OCI-LY3 (cell line): ENCODE results near the gene TUBB.
"Not testable (repeated sequence)": the region's sequence is repeated elsewhere in the genome, so short reads cannot be mapped to it uniquely, and the experiment has no call there.

Experiments used
- H2AFZ ChIP-seq: fragments of 200-600, 300-600 bp; shearing (Covaris generic); 2 replicates; pipeline ENCODE4 v1.6.0; 2014; ENCODE audit warnings: antibody characterized with exemption, low read depth, low read length
- H3K27ac ChIP-seq: fragments of 200-600, 300-600 bp; sonication (generic); 2 replicates; pipeline ENCODE4 v1.5.1; 2014; ENCODE audit warnings: mild to moderate bottlenecking, low read length, moderate library complexity, mixed read lengths
- H3K27me3 ChIP-seq: fragments of 200-600, 300-600 bp; sonication (generic); 2 replicates; pipeline ENCODE4 v1.6.1; 2014; ENCODE audit warnings: low read depth, low read length, mixed read lengths
- H3K36me3 ChIP-seq: fragments of 200-600, 300-600 bp; sonication (generic); replicated peaks from 2 replicates; pipeline ENCODE3; 2014; ENCODE audit warnings: low read depth, low read length, mixed read lengths
- H3K4me1 ChIP-seq: fragments of 300-600, 200-600 bp; sonication (generic); 2 replicates; pipeline ENCODE4 v1.6.1; 2014; ENCODE audit warnings: low read length, mixed read lengths
- H3K4me2 ChIP-seq: fragments of 200-600, 300-600 bp; sonication (generic); 2 replicates; pipeline ENCODE4 v1.6.1; 2014; ENCODE audit warnings: low read length, mixed read lengths
- H3K4me3 ChIP-seq: fragments of 300-600, 200-600 bp; sonication (generic); 2 replicates; pipeline ENCODE4 v1.5.1; 2014; ENCODE audit warnings: antibody characterized with exemption, mild to moderate bottlenecking, low read length, moderate library complexity
- H3K79me2 ChIP-seq: fragments of 300-600, 200-600 bp; shearing (Covaris generic); 2 replicates; pipeline ENCODE4 v1.6.1; 2014; ENCODE audit warnings: mild to moderate bottlenecking, low read length, mixed read lengths
- H3K9ac ChIP-seq: fragments of 300-600, 200-600 bp; shearing (Covaris generic); 2 replicates; pipeline ENCODE4 v1.6.0; 2014; ENCODE audit warnings: mild to moderate bottlenecking, low read length, moderate library complexity
- H3K9me3 ChIP-seq: fragments of 200-600, 300-600 bp; shearing (Covaris generic); 2 replicates; pipeline ENCODE4 v1.6.1; 2014; ENCODE audit warnings: low read length, mixed read lengths; ENCODE audit not compliant: insufficient read depth
- H4K20me1 ChIP-seq: fragments of 200-600, 300-600 bp; sonication (generic); 2 replicates; pipeline ENCODE4 v1.6.1; 2016; ENCODE audit warnings: low read length, mixed read lengths; ENCODE audit not compliant: insufficient read depth
- CTCF ChIP-seq: fragments of 200-600, 300-600 bp; sonication (generic); IDR thresholded peaks from 2 replicates; pipeline ENCODE4 v1.5.1; 2014; ENCODE audit warnings: antibody characterized with exemption, low read length, low read depth
- EZH2phosphoT487 ChIP-seq: fragments of 200-600 bp; shearing (Covaris generic); IDR thresholded peaks from 2 replicates; pipeline ENCODE4 v1.6.1; 2018; ENCODE audit warnings: antibody characterized with exemption, mixed run types, low read depth

The TUBB gene

GRCh38 chr6:30754631-30755030 is 34.5 kb downstream of the TUBB start:
- H2AFZ ChIP-seq, result no peak overlapping the region
- no peak overlapping the region for H3K9ac ChIP-seq
- TF ChIP-seq CTCF (no peak), EZH2phosphoT487 (no peak)
- H3K27ac ChIP-seq, result no peak overlapping the region
- no peaks in the 10 kb centered on the region for H3K36me3 ChIP-seq
- H3K4me2 ChIP-seq, result no peak overlapping the region
- H3K27me3 ChIP-seq, result no peaks in the 10 kb centered on the region
- no peak overlapping the region for H3K4me3 ChIP-seq
- H4K20me1 ChIP-seq, result no peaks in the 10 kb centered on the region
- H3K9me3 ChIP-seq, result no peaks in the 10 kb centered on the region
- H3K4me1 ChIP-seq, result peaks cover 9% of the 10 kb centered on the region
- H3K79me2 ChIP-seq, result no peaks in the 10 kb centered on the region

GRCh38 chr6:30756405-30757003 is 36.4 kb downstream of the TUBB start:
- not testable (repeated sequence) for H2AFZ ChIP-seq, H3K4me3 ChIP-seq, H3K4me1 ChIP-seq, H3K27ac ChIP-seq, H3K9me3 ChIP-seq, H3K27me3 ChIP-seq, H4K20me1 ChIP-seq, H3K79me2 ChIP-seq, H3K36me3 ChIP-seq, H3K9ac ChIP-seq, H3K4me2 ChIP-seq

- Histone ChIP-seq H3K4me1 (peaks cover 9% of the 10 kb centered on the region), H3K4me3 (no peak overlapping the region), H3K27me3 (no peaks in the 10 kb centered on the region), H3K9ac (no peak overlapping the region), H3K9me3 (no peaks in the 10 kb centered on the region), H2AFZ (no peak overlapping the region), H3K27ac (no peak overlapping the region), H4K20me1 (no peaks in the 10 kb centered on the region), H3K36me3 (no peaks in the 10 kb centered on the region), H3K79me2 (no peaks in the 10 kb centered on the region), H3K4me2 (no peak overlapping the region)
- TF ChIP-seq CTCF (no peak), EZH2phosphoT487 (no peak)
Measured at GRCh38 chr6:30757261-30757904, 37.2 kb downstream of the TUBB start.

- no peak overlapping the region for H3K9ac ChIP-seq
Measured at GRCh38 chr6:30759575-30760239, 39.6 kb downstream of the TUBB start.

More at GRCh38 chr6:30759575-30760239, 39.6 kb downstream of the TUBB start:
- TF ChIP-seq CTCF (no peak), EZH2phosphoT487 (no peak)
- Histone ChIP-seq H3K4me3 (no peak overlapping the region), H3K4me1 (peaks cover 23% of the 10 kb centered on the region), H3K27me3 (no peaks in the 10 kb centered on the region), H3K4me2 (no peak overlapping the region), H3K36me3 (no peaks in the 10 kb centered on the region), H2AFZ (no peak overlapping the region), H3K79me2 (no peaks in the 10 kb centered on the region), H3K9me3 (no peaks in the 10 kb centered on the region), H4K20me1 (no peaks in the 10 kb centered on the region), H3K27ac (no peak overlapping the region)
